Heart left ventricle (tissue), 16 donors: Measurements from ENCODE around the gene ESR2. TPM values are rescaled to one million over a fixed set of nuclear protein-coding genes. Genes with fewer than 3 reads are reported as not detected.

Source experiments
- ATAC-seq, 4 donors: fragments of 200-7000 bp; cut with Tn5 transposase; one replicate each; pipeline ENCODE4 v1.9.1; 2020 to 2022; ENCODE audit warnings: moderate library complexity in 4 of 4, mild to moderate bottlenecking in 3 of 4, moderate number of reproducible peaks in 1 of 4
- DNase-seq, 5 donors: peaks; one replicate each; pipeline ENCODE4 v3.0.0-alpha.2; 2020
- H3K27ac ChIP-seq, 12 donors: fragments of 200-600 bp; sonication (generic) in 4 of 12; one replicate each; pipeline versions ENCODE4 v1.5.0 to v1.8.0; 2016 to 2022; ENCODE audit warnings: mild to moderate bottlenecking in 2 of 12
- H3K27me3 ChIP-seq, 9 donors: fragments of 200-600 bp; sonication (generic) in 2 of 9; one replicate each; pipeline versions ENCODE4 v1.5.1 to v1.8.0; 2016 to 2022; ENCODE audit warnings: mild to moderate bottlenecking in 3 of 9
- H3K36me3 ChIP-seq, 9 donors: fragments of 200-600 bp; sonication (generic) in 2 of 9; one replicate each; pipeline versions ENCODE4 v1.5.0 to v1.8.0; 2018 to 2022; ENCODE audit warnings: mild to moderate bottlenecking in 2 of 9
- H3K4me1 ChIP-seq, 12 donors: fragments of 200-600 bp; sonication (generic) in 4 of 12; one replicate each; pipeline versions ENCODE4 v1.5.0 to v1.8.0; 2016 to 2022; ENCODE audit warnings: mild to moderate bottlenecking in 3 of 12
- H3K4me3 ChIP-seq, 12 donors: fragments of 200-600 bp; sonication (generic) in 4 of 12; one replicate each; pipeline versions ENCODE4 v1.5.0 to v1.8.0; 2017 to 2022; ENCODE audit warnings: mild to moderate bottlenecking in 9 of 12, moderate library complexity in 4 of 12
- H3K9me3 ChIP-seq, 12 donors: fragments of 200-600 bp; sonication (generic) in 4 of 12; one replicate each; pipeline versions ENCODE4 v1.5.0 to v1.8.0; 2016 to 2022; ENCODE audit warnings: mild to moderate bottlenecking in 1 of 12
- POLR2A ChIP-seq, 2 donors: fragments of 450-650 bp; IDR thresholded peaks; one replicate each; pipeline ENCODE4 v1.6.1; 2017; ENCODE audit warnings: antibody characterized with exemption in 2 of 2, mild to moderate bottlenecking in 2 of 2, moderate library complexity in 2 of 2
- WGBS, 4 donors: extraction: QIAGEN DNeasy Blood & Tissue Kit in 2 of 4; methylation state at CpG; one replicate each; pipeline versions ENCODE4 v1.1.5 to v1.1.7; 2013 to 2018; 5-methylcytosine and 5-hydroxymethylcytosine counted together
- intact Hi-C, 10 donors: fragments of 100-400 bp; cut with DNase I; formaldehyde crosslinking; loops; one replicate each; pipeline versions ENCODE4 v1.11.1 to v1.14.2; 2022
- polyA plus RNA-seq, 2 donors: library from polyadenylated mRNA; stranded (reverse); fragments of 200-250 nt; gene quantifications; one replicate each; pipeline ENCODE4 v1.2.3, GENCODE V29; 2013
- total RNA-seq, 9 donors: library from RNA; depleted of rRNA in 2 of 9; stranded (reverse); fragments of >200 nt in 2 of 9; fragmentation: NEBNext Ultra II Directional in 3 of 9; extraction: Animal tissue kit (Norgen Biotek cat#: 25700) in 3 of 9; gene quantifications; one replicate each; pipeline versions ENCODE4 v1.1.0 to v1.2.4, GENCODE V29; 2016 to 2023
- TF ChIP-seq, protein P1 (sequence below), 12 donors: fragments of 200-600 bp; sonication (generic) in 4 of 12; IDR thresholded peaks; one replicate each; pipeline versions ENCODE4 v1.5.0 to v1.8.0; 2018 to 2022; ENCODE audit warnings: antibody characterized with exemption in 12 of 12, mild to moderate bottlenecking in 5 of 12
- donor health status: ischemic (EF 13 %, LVEDD 7.1; RV severe dilation, severe dysfunction).
- donor health status: healthy with polysubstance abuse.
- donor health status: DM: no; HTN: yes; CAD: no.
- donor health status: DM: no; HTN: no; CAD: no.
- donor health status: ischemic (EF 25% LVEDD 6.9; RV normal size, moderate dysfunction).
- donor health status: ischemic (EF 25% LVEDD 5.7; RV mildly dilated, moderate dysfunction).
- donor health status: healthy.
- donor health status: DM: yes; HTN: yes; CAD: no.
- donor health status: ischemic (EF 35%, LVEDD 5.7; RV mildly dilated, moderate dysfunction).
- donor health status: nonischemic (EF 11% LVEDD 7.7; RV severe dilation, severe dysfunction).
- donor health status: DM: yes; HTN: yes; CAD: no.
- donor health status: PGD.
- donor health status: ischemic (EF 29% LVEDD 5.4; RV normal size, mild dysfunction).
- donor health status: nonischemic (EF 23%, LVEDD 6.1; RV moderate dilation, normal function).

Gene ESR2
- total and polyA plus RNA-seq, 11 donors = 0.15 to 1.7 (median 0.61) TPM

DNA sequence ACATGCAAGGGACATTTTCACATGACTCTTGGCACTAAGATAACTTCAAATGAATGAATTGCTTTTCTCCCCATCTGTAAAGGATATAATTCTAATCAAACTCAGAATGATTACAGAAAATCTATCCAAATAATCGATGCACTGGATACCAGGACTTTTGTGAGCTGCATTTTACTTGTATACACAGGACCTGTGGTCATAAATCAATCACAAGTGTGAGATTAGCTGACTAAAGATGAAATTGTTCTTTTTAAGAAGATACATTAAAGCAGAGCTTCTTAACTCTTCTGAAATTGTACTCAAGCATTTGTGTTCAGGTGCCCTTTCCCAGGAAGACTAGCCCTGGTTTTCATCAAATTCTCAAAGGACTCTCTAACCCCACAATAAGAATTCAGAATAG is 66.3 kb downstream of the ESR2 start:
- H3K9me3 ChIP-seq = no peaks in the 10 kb centered on the region
- DNase-seq (no peak), ATAC-seq (no peak)
- peaks cover 0 to 91% (median 69%) of the 10 kb centered on the region in 9 donors for H3K36me3 ChIP-seq
- H3K27ac ChIP-seq = no peak overlapping the region
- TF ChIP-seq, protein P1, sequence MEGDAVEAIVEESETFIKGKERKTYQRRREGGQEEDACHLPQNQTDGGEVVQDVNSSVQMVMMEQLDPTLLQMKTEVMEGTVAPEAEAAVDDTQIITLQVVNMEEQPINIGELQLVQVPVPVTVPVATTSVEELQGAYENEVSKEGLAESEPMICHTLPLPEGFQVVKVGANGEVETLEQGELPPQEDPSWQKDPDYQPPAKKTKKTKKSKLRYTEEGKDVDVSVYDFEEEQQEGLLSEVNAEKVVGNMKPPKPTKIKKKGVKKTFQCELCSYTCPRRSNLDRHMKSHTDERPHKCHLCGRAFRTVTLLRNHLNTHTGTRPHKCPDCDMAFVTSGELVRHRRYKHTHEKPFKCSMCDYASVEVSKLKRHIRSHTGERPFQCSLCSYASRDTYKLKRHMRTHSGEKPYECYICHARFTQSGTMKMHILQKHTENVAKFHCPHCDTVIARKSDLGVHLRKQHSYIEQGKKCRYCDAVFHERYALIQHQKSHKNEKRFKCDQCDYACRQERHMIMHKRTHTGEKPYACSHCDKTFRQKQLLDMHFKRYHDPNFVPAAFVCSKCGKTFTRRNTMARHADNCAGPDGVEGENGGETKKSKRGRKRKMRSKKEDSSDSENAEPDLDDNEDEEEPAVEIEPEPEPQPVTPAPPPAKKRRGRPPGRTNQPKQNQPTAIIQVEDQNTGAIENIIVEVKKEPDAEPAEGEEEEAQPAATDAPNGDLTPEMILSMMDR (IDR thresholded peaks at IDR 0.05) = no peak
- no peak for TF ChIP-seq POLR2A (IDR thresholded peaks at IDR 0.05)
- WGBS, 4 donors = 92 to 97% (median 93%) methylated on average over 1 of the region's 1 CpG
- no peak overlapping the region for H3K4me3 ChIP-seq
- H3K4me1 ChIP-seq = peaks cover 0 to 19% (median 9%) of the 10 kb centered on the region in 12 donors
- intact Hi-C loops = no loop called here
- H3K27me3 ChIP-seq = no peaks in the 10 kb centered on the region

DNA sequence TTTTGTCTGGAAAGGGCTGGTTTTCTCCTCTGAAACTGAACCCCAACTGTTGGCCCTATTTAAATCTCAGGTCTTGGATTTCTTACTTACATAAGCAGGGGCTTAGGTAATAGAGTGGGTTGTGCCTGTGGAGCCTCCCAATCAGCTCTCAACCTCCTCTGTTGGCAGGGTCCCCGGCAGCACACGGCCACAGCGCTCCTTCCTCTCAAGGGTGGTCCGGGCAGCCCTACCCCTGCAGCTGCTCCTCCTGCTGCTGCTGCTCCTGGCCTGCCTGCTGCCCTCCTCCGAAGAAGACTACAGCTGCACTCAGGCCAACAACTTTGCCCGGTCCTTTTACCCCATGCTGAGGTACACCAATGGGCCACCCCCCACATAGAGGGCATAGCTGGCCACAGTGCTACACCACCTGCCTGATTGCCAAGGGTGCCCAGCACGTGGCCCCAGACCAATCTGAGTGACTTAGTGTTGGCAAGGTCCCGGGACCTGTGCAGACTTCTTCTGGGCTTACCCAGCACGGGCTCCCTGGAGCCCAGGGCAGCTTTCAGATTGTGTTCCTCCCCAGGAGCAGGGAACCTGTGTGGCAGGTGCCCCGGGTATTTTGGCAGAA is 68.9 kb downstream of the ESR2 start:
- Histone ChIP-seq H3K4me3 (no peak overlapping the region), H3K9me3 (no peaks in the 10 kb centered on the region), H3K4me1 (peaks cover 0 to 33% (median 5%) of the 10 kb centered on the region in 12 donors), H3K36me3 (peaks cover 0 to 100% (median 92%) of the 10 kb centered on the region in 9 donors), H3K27ac (peak overlapping the region in 8 of 12 donors; percentile 8 to 65 (median 31)), H3K27me3 (no peaks in the 10 kb centered on the region)
- DNase-seq (peak in 1 of 5 donors; percentile 46), ATAC-seq (peak; percentile 28 to 66 (median 48))
- 61 to 79% (median 69%) methylated on average over 10 of the region's 10 CpGs for WGBS, 4 donors
- TF ChIP-seq POLR2A (IDR thresholded peaks at IDR 0.05) = no peak
- TF ChIP-seq, protein P1 (IDR thresholded peaks at IDR 0.05) = no peak
- intact Hi-C loops = no loop called here

DNA sequence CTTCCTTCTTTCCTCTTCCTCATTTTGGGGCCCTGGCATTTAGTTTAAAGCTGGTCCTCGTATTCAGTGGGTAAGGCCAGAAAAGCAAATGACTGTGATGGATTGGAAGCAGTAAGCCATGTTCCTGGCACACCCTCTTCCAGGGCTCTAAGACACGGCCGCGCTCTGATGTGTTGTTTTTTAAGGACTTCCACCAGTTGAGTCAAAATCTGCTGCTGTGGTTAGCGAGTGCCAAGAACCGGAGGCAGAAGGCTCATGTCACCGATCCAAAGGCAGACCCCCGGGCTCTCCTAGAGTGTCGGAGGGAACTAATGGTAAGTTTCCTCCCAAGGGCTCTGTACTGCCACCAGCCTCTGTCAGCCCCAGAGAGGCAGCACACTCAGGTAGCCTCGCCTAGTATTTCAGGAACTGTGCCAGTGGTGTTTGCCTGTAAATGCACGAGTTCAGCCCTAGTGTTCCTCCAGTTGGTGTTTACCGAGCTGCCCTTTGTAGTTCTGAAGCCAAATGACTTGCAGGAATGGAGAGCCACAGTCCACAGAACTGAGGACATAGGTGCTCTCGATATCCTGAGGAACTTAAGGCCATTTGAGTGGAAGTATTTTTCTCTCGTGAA is 72.7 kb downstream of the ESR2 start:
- WGBS, 4 donors = 79 to 86% (median 82%) methylated on average over 13 to 14 of the region's 14 CpGs
- H3K27ac ChIP-seq = peak overlapping the region; percentile 56 to 89 (median 73)

DNA sequence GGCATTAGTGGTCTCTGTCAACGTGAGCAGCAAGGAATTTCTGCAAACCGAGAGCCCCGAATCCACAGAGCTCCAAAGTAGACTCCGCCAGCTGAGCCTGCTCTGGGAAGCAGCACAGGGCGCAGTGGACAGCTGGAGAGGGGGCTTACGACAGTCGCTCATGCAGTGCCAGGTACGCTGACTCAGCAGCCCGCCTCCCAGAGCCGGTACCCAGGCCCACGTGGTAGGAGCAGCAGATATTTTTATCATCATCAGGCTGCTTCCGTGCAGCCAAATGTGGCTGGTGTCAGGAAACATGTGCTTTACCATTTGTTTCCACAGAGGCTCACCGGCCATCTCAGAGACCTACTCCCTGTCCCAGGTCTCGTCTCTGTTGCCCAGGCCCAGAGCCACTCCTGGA is 73.7 kb downstream of the ESR2 start:
- Histone ChIP-seq H3K36me3 (peaks cover 0 to 100% (median 96%) of the 10 kb centered on the region in 9 donors), H3K27me3 (no peaks in the 10 kb centered on the region), H3K4me3 (no peak overlapping the region), H3K9me3 (no peaks in the 10 kb centered on the region), H3K4me1 (peaks cover 0 to 68% (median 21%) of the 10 kb centered on the region in 12 donors), H3K27ac (peak overlapping the region; percentile 56 to 89 (median 74))
- ATAC-seq = peak; percentile 70 to 89 (median 83)
- peak in 1 of 2 donors; percentile 27 for TF ChIP-seq POLR2A (IDR thresholded peaks at IDR 0.05)
- TF ChIP-seq, protein P1 (IDR thresholded peaks at IDR 0.05) = no peak
- peak; percentile 70 to 84 (median 79) for DNase-seq
- WGBS, 4 donors = 26 to 56% (median 47%) methylated on average over 12 to 14 of the region's 14 CpGs
- intact Hi-C loops = no loop called here

More for the DNA sequence above, 72.7 kb downstream of the ESR2 start:
- Histone ChIP-seq H3K4me1 (peaks cover 0 to 70% (median 21%) of the 10 kb centered on the region in 12 donors), H3K36me3 (peaks cover 0 to 100% (median 96%) of the 10 kb centered on the region in 9 donors), H3K9me3 (no peaks in the 10 kb centered on the region), H3K4me3 (no peak overlapping the region), H3K27me3 (no peaks in the 10 kb centered on the region)
- DNase-seq (no peak), ATAC-seq (no peak)
- TF ChIP-seq, protein P1 (IDR thresholded peaks at IDR 0.05) = no peak
- TF ChIP-seq POLR2A (IDR thresholded peaks at IDR 0.05) = no peak
- intact Hi-C loops = no loop called here
